Ovary (tissue), 9 donors: ENCODE measurements around the gene RNLS. TPM values are rescaled to one million over a fixed set of nuclear protein-coding genes. Genes with fewer than 3 reads are reported as not detected.
"Not testable (repeated sequence)": the region's sequence is repeated elsewhere in the genome, so short reads cannot be mapped to it uniquely, and the experiment has no call there.

Experiments
- DNase-seq, 5 donors: peaks; one replicate each; pipeline ENCODE4 v3.0.0-alpha.2; 2019 to 2020
- H3K27ac ChIP-seq, 2 donors: fragments of 200-600 bp; one replicate each; pipeline versions ENCODE4 v1.5.1 to v1.8.0; 2019 to 2022
- H3K27me3 ChIP-seq: fragments of 200-600 bp; one replicate; pipeline ENCODE4 v1.8.0; 2022
- H3K36me3 ChIP-seq: fragments of 200-600 bp; sonication (generic); one replicate; pipeline ENCODE4 v1.5.1; 2019
- H3K4me1 ChIP-seq: one replicate; pipeline ENCODE4 v1.8.1; 2013; ENCODE audit warnings: mild to moderate bottlenecking, moderate library complexity; ENCODE audit not compliant: insufficient read depth
- H3K4me3 ChIP-seq: fragments of 200-600 bp; sonication (generic); one replicate; pipeline ENCODE4 v1.5.1; 2017
- H3K9me3 ChIP-seq, 2 donors: fragments of 200-600 bp in 1 of 2; sonication (generic) in 1 of 2; one replicate each; pipeline versions ENCODE4 v1.5.1 to v1.8.1; 2013 to 2019; ENCODE audit warnings: mild to moderate bottlenecking in 1 of 2, moderate library complexity in 1 of 2
- CTCF ChIP-seq, 3 donors: fragments of 450-650 bp in 2 of 3; fragments of 200-600 bp in 1 of 3; IDR thresholded peaks; one replicate each; pipeline versions ENCODE4 v1.5.1 to v1.8.0; 2016 to 2022; ENCODE audit warnings: antibody characterized with exemption in 3 of 3, mild to moderate bottlenecking in 1 of 3
- EP300 ChIP-seq: sonication (generic); formaldehyde crosslinking; IDR thresholded peaks from one replicate; pipeline ENCODE4 v1.6.1; 2017; ENCODE audit warnings: antibody characterized with exemption
- POLR2A ChIP-seq: fragments of 450-650 bp; IDR thresholded peaks from one replicate; pipeline ENCODE4 v1.6.1; 2017; ENCODE audit warnings: antibody characterized with exemption, mild to moderate bottlenecking, moderate library complexity
- WGBS, 3 donors: extraction: QIAGEN DNeasy Blood & Tissue Kit in 1 of 3; methylation state at CpG; one replicate each; pipeline versions ENCODE4 v1.1.5 to v1.1.7; 2013 to 2017; 5-methylcytosine and 5-hydroxymethylcytosine counted together
- intact Hi-C, 4 donors: fragments of 100-400 bp; cut with DNase I; formaldehyde crosslinking; loops; one replicate each; pipeline versions ENCODE4 v1.11.0 to v1.15.1; 2022 to 2023
- polyA plus RNA-seq, 2 donors: library from polyadenylated mRNA; stranded (reverse); fragments of 200-250 nt in 1 of 2; fragments of 350-450 nt in 1 of 2; fragmentation: Illumina TruSeq in 1 of 2; extraction: RNeasy Lipid Tissue Mini Kit (QIAGEN cat#74804) in 1 of 2; gene quantifications; one replicate each; pipeline ENCODE4 v1.2.3, GENCODE V29; 2013 to 2014
- total RNA-seq, 7 donors: library from RNA; depleted of rRNA in 2 of 7; stranded (reverse); fragments of >200 nt in 2 of 7; fragmentation: NEBNext Ultra II Directional in 3 of 7; extraction: Animal tissue kit (Norgen Biotek cat#: 25700) in 3 of 7; gene quantifications; one replicate each; pipeline versions ENCODE4 v1.1.0 to v1.2.4, GENCODE V29; 2016 to 2023
- donor health status: DM: no; HTN: no; CAD: no; lungs with moderate emphysema.
- donor health status: DM: no; HTN: no; CAD: no.
- donor health status: Bipolar disorder and iron deficiency.
- donor health status: DM: yes; HTN: yes; CAD: no.
- donor health status: DM: no; HTN: no; CAD: no.
- donor health status: DM: yes; HTN: yes; CAD: no.

The RNLS gene
- total and polyA plus RNA-seq, 9 donors: 7.5 to 21.9 (median 11.8) TPM

GRCh38 chr10:88281592-88282347 lies 301.3 kb downstream of the RNLS start:
- no peaks in the 10 kb centered on the region for H3K27me3 ChIP-seq
- no peak overlapping the region for H3K27ac ChIP-seq
- H3K9me3 ChIP-seq: no peaks in the 10 kb centered on the region
- H3K36me3 ChIP-seq: no peaks in the 10 kb centered on the region
- H3K4me1 ChIP-seq: peaks cover 5% of the 10 kb centered on the region
- TF ChIP-seq CTCF (IDR thresholded peaks at IDR 0.05) (no peak), EP300 (no peak), POLR2A (no peak)
- WGBS, 3 donors: 43 to 57% (median 53%) methylated on average over 6 of the region's 6 CpGs
- intact Hi-C loops: no loop called here
- no peak overlapping the region for H3K4me3 ChIP-seq
- no peak for DNase-seq

GRCh38 chr10:88280518-88280917 lies 302.6 kb downstream of the RNLS start:
- Histone ChIP-seq H3K27me3 (no peaks in the 10 kb centered on the region), H3K27ac (no peak overlapping the region), H3K36me3 (no peaks in the 10 kb centered on the region), H3K9me3 (no peaks in the 10 kb centered on the region), H3K4me3 (no peak overlapping the region), H3K4me1 (peaks cover 5% of the 10 kb centered on the region)
- no peak for TF ChIP-seq POLR2A
- TF ChIP-seq EP300: no peak
- no peak for TF ChIP-seq CTCF (IDR thresholded peaks at IDR 0.05)
- DNase-seq: no peak
- intact Hi-C loops: no loop called here

GRCh38 chr10:88278912-88279311 lies 304.2 kb downstream of the RNLS start:
- WGBS, 3 donors: 82 to 84% (median 83%) methylated on average over 2 of the region's 2 CpGs
- Histone ChIP-seq H3K27ac (no peak overlapping the region), H3K4me3 (no peak overlapping the region), H3K9me3 (no peaks in the 10 kb centered on the region), H3K27me3 (no peaks in the 10 kb centered on the region), H3K4me1 (peaks cover 3% of the 10 kb centered on the region), H3K36me3 (no peaks in the 10 kb centered on the region)
- TF ChIP-seq EP300 (no peak), POLR2A (no peak), CTCF (IDR thresholded peaks at IDR 0.05) (no peak)
- no peak for DNase-seq
- intact Hi-C loops: no loop called here

- DNase-seq, H3K4me3 ChIP-seq, H3K4me1 ChIP-seq, H3K27ac ChIP-seq, H3K27me3 ChIP-seq, intact Hi-C loops, H3K36me3 ChIP-seq, H3K9me3 ChIP-seq: not testable (repeated sequence)
- WGBS, 3 donors: 95 to 96% (median 95%) methylated on average over 4 of the region's 4 CpGs
Measured at GRCh38 chr10:88276945-88277344, 306.2 kb downstream of the RNLS start.

- TF ChIP-seq EP300: no peak
- no peak for TF ChIP-seq POLR2A
- TF ChIP-seq CTCF (IDR thresholded peaks at IDR 0.05): no peak
- Histone ChIP-seq H3K36me3 (no peaks in the 10 kb centered on the region), H3K27ac (no peak overlapping the region), H3K4me3 (no peak overlapping the region), H3K9me3 (no peaks in the 10 kb centered on the region), H3K4me1 (peaks cover 5% of the 10 kb centered on the region), H3K27me3 (no peaks in the 10 kb centered on the region)
- intact Hi-C loops: no loop called here
- WGBS, 3 donors: 93 to 98% (median 94%) methylated on average over 2 of the region's 2 CpGs
- DNase-seq: no peak
Measured at GRCh38 chr10:88274286-88274685, 308.8 kb downstream of the RNLS start.
